ENCODE measurements around the gene BTBD2.

- TF ChIP-seq POLR2AphosphoS5 (IDR thresholded peaks at IDR 0.05; ENCODE audit: borderline replicate concordance, low read depth, low read length) (no peak; the same call in 1 of the 2 replicates), EZH2 (IDR thresholded peaks at IDR 0.05) (no peak), FOXP2 (optimal IDR thresholded peaks at IDR 0.05; ENCODE audit: control extremely low read depth, extremely low read length, insufficient read depth) (no peak)
Observed at GRCh38 chr19:1990230-1991017, 25.1 kb downstream of the BTBD2 start.

Measured in SK-N-MC (cell line).